Testis (tissue), 3 donors: ENCODE measurements around the gene PDCD10. TPM values are rescaled to one million over a fixed set of nuclear protein-coding genes. Genes with fewer than 3 reads are reported as not detected.

Experiments
- DNase-seq: peaks from one replicate; pipeline ENCODE4 v3.0.0-alpha.2; 2019
- H3K27ac ChIP-seq, 2 donors: fragments of 200-600 bp; sonication (generic); one replicate each; pipeline ENCODE4 v1.5.1; 2019
- H3K27me3 ChIP-seq: fragments of 200-600 bp; sonication (generic); one replicate; pipeline ENCODE4 v1.5.1; 2019
- H3K36me3 ChIP-seq: fragments of 200-600 bp; sonication (generic); one replicate; pipeline ENCODE4 v1.5.1; 2017; ENCODE audit warnings: low read depth; ENCODE audit errors: missing control alignments
- H3K4me1 ChIP-seq: fragments of 200-600 bp; sonication (generic); one replicate; pipeline ENCODE4 v1.5.1; 2019
- H3K4me3 ChIP-seq, 2 donors: fragments of 200-600 bp; sonication (generic); one replicate each; pipeline ENCODE4 v1.5.1; 2017 to 2019
- H3K9me3 ChIP-seq: fragments of 200-600 bp; sonication (generic); one replicate; pipeline ENCODE4 v1.5.1; 2017
- CTCF ChIP-seq, 3 experiments: fragments of 450-650 bp in 2 of 3; fragments of 200-600 bp in 1 of 3; sonication (generic) in 1 of 3; IDR thresholded peaks; one replicate each; pipeline ENCODE4 v1.5.1; 2016 to 2019; ENCODE audit warnings: antibody characterized with exemption in 3 of 3, mild to moderate bottlenecking in 2 of 3, moderate library complexity in 1 of 3
- POLR2A ChIP-seq: fragments of 450-650 bp; IDR thresholded peaks from one replicate; pipeline ENCODE4 v1.6.1; 2017; ENCODE audit warnings: antibody characterized with exemption, mild to moderate bottlenecking, moderate library complexity
- WGBS, 2 donors: methylation state at CpG; one replicate each; pipeline ENCODE4 v1.1.5; 2018; 5-methylcytosine and 5-hydroxymethylcytosine counted together
- intact Hi-C: fragments of 100-400 bp; cut with DNase I; formaldehyde crosslinking; loops from one replicate; pipeline ENCODE4 v1.15.1; 2023; ENCODE audit warnings: low total_unique reads
- polyA plus RNA-seq: library from polyadenylated mRNA; stranded (reverse); fragments of 350-450 nt; fragmentation: Illumina TruSeq; extraction: RNeasy Lipid Tissue Mini Kit (QIAGEN cat#74804); gene quantifications from one replicate; pipeline ENCODE4 v1.2.3, GENCODE V29; 2014; ENCODE audit warnings: low read depth, low replicate concordance; ENCODE audit not compliant: insufficient read depth
- total RNA-seq, 2 donors: library from RNA; depleted of rRNA; stranded (reverse); fragments of >200 nt; gene quantifications; one replicate each; pipeline ENCODE4 v1.2.3, GENCODE V29; 2016

The PDCD10 gene
- total and polyA plus RNA-seq, 3 donors from 2014 or later = 59.4 to 64.7 (median 62.8) TPM

DNA sequence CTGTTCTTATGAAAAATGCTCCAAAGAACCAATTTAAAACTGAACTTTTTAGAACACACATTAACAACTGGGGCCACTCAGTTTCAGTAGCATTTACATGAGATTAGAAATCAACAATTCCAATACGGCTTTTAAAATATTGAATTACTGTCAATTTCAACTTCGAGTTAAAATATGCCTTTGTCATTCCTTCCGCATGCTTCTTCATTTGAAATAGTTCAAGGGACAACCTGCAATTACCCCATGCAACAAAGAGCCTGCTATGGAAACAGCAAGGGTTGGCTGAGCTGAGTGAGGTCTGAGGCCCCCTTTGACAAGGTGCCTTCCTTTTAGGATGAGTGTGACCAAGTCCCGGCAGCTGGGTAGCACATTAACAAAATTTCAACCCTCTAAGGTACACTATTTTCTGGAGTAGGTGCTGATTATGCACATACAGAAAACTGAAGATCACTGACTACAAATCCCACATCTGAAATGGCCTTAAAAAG is 11.6 kb downstream of the PDCD10 start:
- H3K4me3 ChIP-seq = no peak overlapping the region
- no peaks in the 10 kb centered on the region for H3K36me3 ChIP-seq
- 85 to 96% methylated on average over 4 of the region's 4 CpGs for WGBS, 2 donors
- intact Hi-C loops = no loop called here
- TF ChIP-seq CTCF (IDR thresholded peaks at IDR 0.05) (no peak), POLR2A (no peak)
- no peaks in the 10 kb centered on the region for H3K9me3 ChIP-seq
- H3K27ac ChIP-seq = no peak overlapping the region
- no peak for DNase-seq
- H3K27me3 ChIP-seq = no peaks in the 10 kb centered on the region
- H3K4me1 ChIP-seq = no peaks in the 10 kb centered on the region

DNA sequence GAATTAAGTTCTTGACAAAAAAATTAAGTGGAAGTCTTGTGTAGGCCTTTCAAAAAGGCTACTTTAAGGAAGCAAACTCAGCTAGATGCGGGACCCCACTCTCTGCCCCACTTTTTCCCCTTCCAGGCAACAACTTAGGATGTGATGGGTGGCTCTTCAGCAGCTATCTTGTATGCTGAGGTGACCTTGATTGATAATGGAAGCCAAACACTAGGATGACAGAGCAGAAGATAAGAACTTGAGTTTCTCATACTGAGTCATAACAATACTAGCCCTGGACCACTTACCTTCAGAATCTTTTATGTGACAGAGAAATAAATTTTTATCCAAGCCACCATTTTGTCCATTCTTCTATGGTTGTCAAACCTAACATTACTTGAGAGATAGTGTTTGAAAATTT is 16.1 kb downstream of the PDCD10 start:
- DNase-seq = no peak
- 93 to 100% methylated on average over 1 of the region's 1 CpG for WGBS, 2 donors
- TF ChIP-seq POLR2A = no peak
- no peak for TF ChIP-seq CTCF (IDR thresholded peaks at IDR 0.05)
- intact Hi-C loops = no loop called here
- H3K27ac ChIP-seq = no peak overlapping the region
- H3K27me3 ChIP-seq = no peaks in the 10 kb centered on the region
- no peak overlapping the region for H3K4me3 ChIP-seq
- H3K36me3 ChIP-seq = no peaks in the 10 kb centered on the region
- no peaks in the 10 kb centered on the region for H3K9me3 ChIP-seq
- no peaks in the 10 kb centered on the region for H3K4me1 ChIP-seq

DNA sequence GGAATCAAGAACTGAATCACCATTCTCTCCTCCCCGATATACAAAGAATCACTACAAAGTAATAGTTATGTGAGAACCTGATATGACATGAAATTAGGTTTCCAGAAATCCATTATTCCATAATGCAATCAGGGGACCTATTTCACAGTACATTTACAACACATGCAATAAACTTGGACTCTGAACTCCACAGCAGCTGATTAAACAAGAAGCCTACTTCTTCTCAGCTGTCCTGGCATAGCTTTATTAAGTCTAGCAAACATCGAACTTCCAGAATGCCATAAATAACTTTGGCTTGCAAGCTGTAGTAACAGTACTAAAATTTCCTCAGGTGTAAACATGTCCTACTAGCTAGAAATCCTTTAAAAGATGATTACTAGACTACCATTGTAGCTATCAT is 17.8 kb downstream of the PDCD10 start:
- no peaks in the 10 kb centered on the region for H3K36me3 ChIP-seq
- TF ChIP-seq CTCF (IDR thresholded peaks at IDR 0.05) (no peak), POLR2A (no peak)
- no peak for DNase-seq
- no peaks in the 10 kb centered on the region for H3K9me3 ChIP-seq
- H3K27me3 ChIP-seq = no peaks in the 10 kb centered on the region
- WGBS, 2 donors = 71 to 98% methylated on average over 2 of the region's 2 CpGs
- intact Hi-C loops = no loop called here
- H3K27ac ChIP-seq = no peak overlapping the region
- H3K4me3 ChIP-seq = no peak overlapping the region
- no peaks in the 10 kb centered on the region for H3K4me1 ChIP-seq

- WGBS, 2 donors = 71 to 93% methylated on average over 1 of the region's 1 CpG
- intact Hi-C loops = no loop called here
- no peak for DNase-seq
Measured at GRCh38 chr3:167714871-167715270, 19.8 kb downstream of the PDCD10 start.

More at GRCh38 chr3:167714871-167715270, 19.8 kb downstream of the PDCD10 start:
- Histone ChIP-seq H3K36me3 (no peaks in the 10 kb centered on the region), H3K27me3 (no peaks in the 10 kb centered on the region), H3K27ac (no peak overlapping the region), H3K4me3 (no peak overlapping the region), H3K9me3 (no peaks in the 10 kb centered on the region), H3K4me1 (no peaks in the 10 kb centered on the region)
- TF ChIP-seq CTCF (IDR thresholded peaks at IDR 0.05) (no peak), POLR2A (no peak)
